Trophoblast cell (in vitro differentiated cells and primary cell): Measurements from ENCODE around the gene POLN.
A peak's percentile ranks its signal among the peaks of the same experiment; 100 is the strongest.

ENCODE experiments used
- DNase-seq, 2 donors: peaks; one replicate each; pipeline ENCODE4 v3.0.0-alpha.2; 2016
- H2AFZ ChIP-seq: 2 replicates; pipeline ENCODE4 v1.6.1; 2013; ENCODE audit warnings: low read length, moderate library complexity, mild to moderate bottlenecking; ENCODE audit not compliant: insufficient read depth, poor library complexity
- H2AK5ac ChIP-seq: 2 replicates; pipeline ENCODE4 v1.6.1; 2013; ENCODE audit warnings: mild to moderate bottlenecking, low read length
- H2BK120ac ChIP-seq: 2 replicates; pipeline ENCODE4 v1.6.1; 2013; ENCODE audit warnings: low read length, mild to moderate bottlenecking, moderate library complexity; ENCODE audit not compliant: insufficient read depth, poor library complexity
- H2BK12ac ChIP-seq: 2 replicates; pipeline ENCODE4 v1.6.1; 2013; ENCODE audit warnings: mild to moderate bottlenecking, low read length, moderate library complexity
- H2BK5ac ChIP-seq: 2 replicates; pipeline ENCODE4 v1.6.1; 2013; ENCODE audit warnings: low read length, low read depth, moderate library complexity, mild to moderate bottlenecking; ENCODE audit not compliant: poor library complexity
- H3K14ac ChIP-seq: 2 replicates; pipeline ENCODE4 v1.6.1; 2013; ENCODE audit warnings: mild to moderate bottlenecking, low read length
- H3K18ac ChIP-seq: 2 replicates; pipeline ENCODE4 v1.6.1; 2013; ENCODE audit warnings: mild to moderate bottlenecking, low read length
- H3K23ac ChIP-seq: 2 replicates; pipeline ENCODE4 v1.6.1; 2013; ENCODE audit warnings: low read length
- H3K27ac ChIP-seq: 2 replicates; pipeline ENCODE4 v1.5.1; 2013; ENCODE audit warnings: low read depth, mild to moderate bottlenecking, inconsistent platforms, low read length, moderate library complexity
- H3K27me3 ChIP-seq: 2 replicates; pipeline ENCODE4 v1.6.1; 2013; ENCODE audit warnings: inconsistent platforms, mild to moderate bottlenecking, low read length, moderate library complexity; ENCODE audit not compliant: insufficient read depth
- H3K36me3 ChIP-seq, 2 experiments: 1 replicate in 1 of 2; 2 replicates in 1 of 2; pipeline ENCODE4 v1.6.1; 2013; ENCODE audit warnings: low read length in 2 of 2, mild to moderate bottlenecking in 2 of 2, moderate library complexity in 1 of 2; ENCODE audit not compliant: insufficient read depth in 2 of 2, control insufficient read depth in 1 of 2
- H3K4ac ChIP-seq: 2 replicates; pipeline ENCODE4 v1.6.1; 2013; ENCODE audit warnings: low read depth, mild to moderate bottlenecking, low read length, moderate library complexity
- H3K4me1 ChIP-seq, 2 experiments: 1 replicate in 1 of 2; 2 replicates in 1 of 2; pipeline ENCODE4 v1.6.1; 2013; ENCODE audit warnings: low read length in 2 of 2, mild to moderate bottlenecking in 2 of 2, moderate library complexity in 1 of 2; ENCODE audit not compliant: insufficient read depth in 2 of 2, control insufficient read depth in 1 of 2
- H3K4me2 ChIP-seq: 2 replicates; pipeline ENCODE4 v1.6.1; 2013; ENCODE audit warnings: inconsistent platforms, mild to moderate bottlenecking, low read length, moderate library complexity
- H3K4me3 ChIP-seq: 2 replicates; pipeline ENCODE4 v1.5.1; 2013; ENCODE audit warnings: mild to moderate bottlenecking, low read depth, low read length, inconsistent platforms
- H3K79me1 ChIP-seq: one replicate; pipeline ENCODE4 v1.6.1; 2013; ENCODE audit warnings: low read length
- H3K79me2 ChIP-seq: 2 replicates; pipeline ENCODE4 v1.6.1; 2013; ENCODE audit warnings: low read length, mild to moderate bottlenecking; ENCODE audit not compliant: control insufficient read depth, insufficient read depth, poor library complexity
- H3K9ac ChIP-seq: 2 replicates; pipeline ENCODE4 v1.6.1; 2013; ENCODE audit warnings: mild to moderate bottlenecking, low read length
- H3K9me3 ChIP-seq: 2 replicates; pipeline ENCODE4 v1.6.1; 2013; ENCODE audit warnings: low read depth, mild to moderate bottlenecking, control low read depth, inconsistent platforms, low read length; ENCODE audit not compliant: insufficient read depth
- H4K12ac ChIP-seq: 2 replicates; pipeline ENCODE4 v1.6.1; 2013; ENCODE audit warnings: low read depth, mild to moderate bottlenecking, low read length, moderate library complexity
- H4K8ac ChIP-seq: 2 replicates; pipeline ENCODE4 v1.6.1; 2013; ENCODE audit warnings: low read depth, mild to moderate bottlenecking, low read length, moderate library complexity
- H4K91ac ChIP-seq: one replicate; pipeline ENCODE4 v1.6.1; 2013; ENCODE audit warnings: low read depth, mild to moderate bottlenecking, low read length, moderate library complexity
- WGBS: extraction: QIAGEN DNeasy Blood & Tissue Kit; methylation state at CpG from one replicate; pipeline ENCODE4 v1.1.7; 2013; ENCODE audit warnings: missing lambda C conversion rate; ENCODE audit not compliant: insufficient read length, insufficient coverage; ENCODE audit errors: extremely low coverage; 5-methylcytosine and 5-hydroxymethylcytosine counted together

POLN gene

GRCh38 chr4:2059046-2059725 is 182.7 kb downstream of the POLN start, which contains the start of gene NAT8L:
Gene NAT8L, plus strand, starts transcription at chr4:2059327. Its CDS starts 185 bp downstream, at chr4:2059512.
- H4K91ac ChIP-seq = no peak within 1 kb of the TSS
- no peak within 1 kb of the TSS for H3K4ac ChIP-seq
- H4K8ac ChIP-seq = no peak within 1 kb of the TSS
- no peaks in the 10 kb centered on the region for H3K79me1 ChIP-seq
- DNase-seq = peak in 1 of 2 donors; percentile 11
- H2AK5ac ChIP-seq = no peak within 1 kb of the TSS
- H3K27me3 ChIP-seq = peaks cover 43% of the 10 kb centered on the region
- H3K9me3 ChIP-seq = peaks cover 7% of the 10 kb centered on the region
- no peak within 1 kb of the TSS for H4K12ac ChIP-seq
- H3K4me1 ChIP-seq = peaks cover 3 to 5% of the 10 kb centered on the region in 2 experiments
- H3K14ac ChIP-seq = no peak within 1 kb of the TSS
- peak within 1 kb of the TSS; percentile 12 for H2BK120ac ChIP-seq
- no peak within 1 kb of the TSS for H2BK12ac ChIP-seq
- no peak within 1 kb of the TSS for H3K18ac ChIP-seq
- H2AFZ ChIP-seq = peak within 1 kb of the TSS; percentile 62
- H3K23ac ChIP-seq = no peak within 1 kb of the TSS
- H3K4me2 ChIP-seq = peak within 1 kb of the TSS; percentile 91
- no peak within 1 kb of the TSS for H2BK5ac ChIP-seq
- no peak within 1 kb of the TSS for H3K9ac ChIP-seq
- H3K4me3 ChIP-seq = peak within 1 kb of the TSS; percentile 66
- no CpG with 5 or more reads among the region's 119 CpGs for WGBS
- H3K79me2 ChIP-seq = no peaks in the 10 kb centered on the region
- H3K27ac ChIP-seq = no peak within 1 kb of the TSS
- no peaks in the 10 kb centered on the region for H3K36me3 ChIP-seq

- no peak overlapping the region for H4K91ac ChIP-seq
- H3K18ac ChIP-seq = no peak overlapping the region
- no peaks in the 10 kb centered on the region for H3K79me2 ChIP-seq
- H2AK5ac ChIP-seq = no peak overlapping the region
- peak overlapping the region; percentile 12 for H2BK120ac ChIP-seq
- H3K36me3 ChIP-seq = no peaks in the 10 kb centered on the region
- H3K4ac ChIP-seq = no peak overlapping the region
- peaks cover 43% of the 10 kb centered on the region for H3K27me3 ChIP-seq
- H4K8ac ChIP-seq = no peak overlapping the region
- H3K79me1 ChIP-seq = no peaks in the 10 kb centered on the region
- peak overlapping the region; percentile 91 for H3K4me2 ChIP-seq
- no peak overlapping the region for H3K9ac ChIP-seq
- no peak overlapping the region for H4K12ac ChIP-seq
- no peak overlapping the region for H2BK5ac ChIP-seq
- H3K14ac ChIP-seq = no peak overlapping the region
- no peak overlapping the region for H2BK12ac ChIP-seq
- H2AFZ ChIP-seq = peak overlapping the region; percentile 62
- H3K27ac ChIP-seq = no peak overlapping the region
- H3K4me3 ChIP-seq = peak overlapping the region; percentile 66
- peaks cover 3 to 5% of the 10 kb centered on the region in 2 experiments for H3K4me1 ChIP-seq
- H3K9me3 ChIP-seq = peaks cover 7% of the 10 kb centered on the region
- no peak overlapping the region for H3K23ac ChIP-seq
- DNase-seq = no peak
- WGBS = no CpG with 5 or more reads among the region's 93 CpGs
Observed at GRCh38 chr4:2058264-2059045, 183.5 kb downstream of the POLN start.

- WGBS = no CpG with 5 or more reads among the region's 26 CpGs
- no peaks in the 10 kb centered on the region for H3K79me1 ChIP-seq
- H3K9me3 ChIP-seq = peaks cover 7% of the 10 kb centered on the region
Observed at GRCh38 chr4:2057382-2058065, 184.4 kb downstream of the POLN start.

GRCh38 chr4:2054217-2054616 is 187.7 kb downstream of the POLN start:
- H4K12ac ChIP-seq = no peak overlapping the region

More at GRCh38 chr4:2057382-2058065, 184.4 kb downstream of the POLN start:
- DNase-seq = peak in 1 of 2 donors; percentile 28
- H4K91ac ChIP-seq = no peak overlapping the region
- H2AK5ac ChIP-seq = no peak overlapping the region
- peaks cover 43% of the 10 kb centered on the region for H3K27me3 ChIP-seq
- H3K4ac ChIP-seq = no peak overlapping the region
- no peak overlapping the region for H3K14ac ChIP-seq
- no peak overlapping the region for H3K18ac ChIP-seq
- H3K4me3 ChIP-seq = no peak overlapping the region
- peak overlapping the region; percentile 52 for H3K23ac ChIP-seq
- no peaks in the 10 kb centered on the region for H3K36me3 ChIP-seq
- H2AFZ ChIP-seq = no peak overlapping the region
- H3K9ac ChIP-seq = no peak overlapping the region
- no peak overlapping the region for H3K27ac ChIP-seq
- H3K79me2 ChIP-seq = no peaks in the 10 kb centered on the region
- H2BK120ac ChIP-seq = no peak overlapping the region
- no peak overlapping the region for H2BK12ac ChIP-seq
- no peak overlapping the region for H3K4me2 ChIP-seq
- no peak overlapping the region for H2BK5ac ChIP-seq
- H3K4me1 ChIP-seq = peaks cover 3 to 5% of the 10 kb centered on the region in 2 experiments
- H4K12ac ChIP-seq = no peak overlapping the region
- H4K8ac ChIP-seq = no peak overlapping the region

More at GRCh38 chr4:2054217-2054616, 187.7 kb downstream of the POLN start:
- Histone ChIP-seq H3K27ac (no peak overlapping the region), H3K79me1 (no peaks in the 10 kb centered on the region), H2AK5ac (no peak overlapping the region), H3K18ac (no peak overlapping the region), H3K79me2 (no peaks in the 10 kb centered on the region), H3K23ac (no peak overlapping the region), H3K4me1 (peaks cover 3 to 5% of the 10 kb centered on the region in 2 experiments), H2AFZ (no peak overlapping the region), H3K4ac (no peak overlapping the region), H3K9me3 (peaks cover 8% of the 10 kb centered on the region), H3K9ac (no peak overlapping the region), H3K36me3 (no peaks in the 10 kb centered on the region), H3K4me3 (no peak overlapping the region), H2BK120ac (no peak overlapping the region), H2BK12ac (no peak overlapping the region), H4K8ac (no peak overlapping the region), H3K4me2 (no peak overlapping the region), H3K27me3 (peaks cover 23% of the 10 kb centered on the region), H2BK5ac (no peak overlapping the region), H4K91ac (no peak overlapping the region), H3K14ac (no peak overlapping the region)
- no CpG with 5 or more reads among the region's 6 CpGs for WGBS
- DNase-seq = no peak
